ENCODE measurements around the gene PALLD.

DNA sequence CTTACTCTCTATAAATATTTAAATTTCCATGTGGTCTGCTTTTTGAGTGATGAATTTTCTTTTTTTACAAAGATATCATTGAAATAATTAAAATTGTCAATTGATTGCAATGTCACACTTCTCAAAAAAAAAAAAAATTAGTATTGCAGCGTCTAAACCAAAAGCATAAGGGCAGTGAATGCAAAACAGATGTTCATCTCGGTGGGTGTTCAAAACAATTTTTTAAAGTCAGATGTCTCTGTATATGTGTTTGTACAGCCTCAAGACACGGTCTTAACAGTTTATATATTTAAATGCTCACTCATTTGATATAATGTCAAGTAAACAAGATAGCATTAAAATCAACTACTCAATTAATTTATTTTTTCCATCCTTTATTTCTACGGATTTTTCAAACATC is 52.3 kb downstream of the PALLD start:
- TF ChIP-seq POLR2A (IDR thresholded peaks at IDR 0.05): no peak
- TF ChIP-seq, protein P1, sequence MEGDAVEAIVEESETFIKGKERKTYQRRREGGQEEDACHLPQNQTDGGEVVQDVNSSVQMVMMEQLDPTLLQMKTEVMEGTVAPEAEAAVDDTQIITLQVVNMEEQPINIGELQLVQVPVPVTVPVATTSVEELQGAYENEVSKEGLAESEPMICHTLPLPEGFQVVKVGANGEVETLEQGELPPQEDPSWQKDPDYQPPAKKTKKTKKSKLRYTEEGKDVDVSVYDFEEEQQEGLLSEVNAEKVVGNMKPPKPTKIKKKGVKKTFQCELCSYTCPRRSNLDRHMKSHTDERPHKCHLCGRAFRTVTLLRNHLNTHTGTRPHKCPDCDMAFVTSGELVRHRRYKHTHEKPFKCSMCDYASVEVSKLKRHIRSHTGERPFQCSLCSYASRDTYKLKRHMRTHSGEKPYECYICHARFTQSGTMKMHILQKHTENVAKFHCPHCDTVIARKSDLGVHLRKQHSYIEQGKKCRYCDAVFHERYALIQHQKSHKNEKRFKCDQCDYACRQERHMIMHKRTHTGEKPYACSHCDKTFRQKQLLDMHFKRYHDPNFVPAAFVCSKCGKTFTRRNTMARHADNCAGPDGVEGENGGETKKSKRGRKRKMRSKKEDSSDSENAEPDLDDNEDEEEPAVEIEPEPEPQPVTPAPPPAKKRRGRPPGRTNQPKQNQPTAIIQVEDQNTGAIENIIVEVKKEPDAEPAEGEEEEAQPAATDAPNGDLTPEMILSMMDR (IDR thresholded peaks at IDR 0.05): no peak

Data from testis (tissue), 2 donors.